DMS79 treated with DMSO at 0.1 percent for 48 hours (cell line): Measurements from ENCODE around the gene RASSF10.
"Not testable (repeated sequence)": the region's sequence is repeated elsewhere in the genome, so short reads cannot be mapped to it uniquely, and the experiment has no call there.

Experiments
- DNase-seq: peaks from one replicate; lab custom pipeline; 2025; lab: John Stamatoyannopoulos, UW

Gene RASSF10

DNA sequence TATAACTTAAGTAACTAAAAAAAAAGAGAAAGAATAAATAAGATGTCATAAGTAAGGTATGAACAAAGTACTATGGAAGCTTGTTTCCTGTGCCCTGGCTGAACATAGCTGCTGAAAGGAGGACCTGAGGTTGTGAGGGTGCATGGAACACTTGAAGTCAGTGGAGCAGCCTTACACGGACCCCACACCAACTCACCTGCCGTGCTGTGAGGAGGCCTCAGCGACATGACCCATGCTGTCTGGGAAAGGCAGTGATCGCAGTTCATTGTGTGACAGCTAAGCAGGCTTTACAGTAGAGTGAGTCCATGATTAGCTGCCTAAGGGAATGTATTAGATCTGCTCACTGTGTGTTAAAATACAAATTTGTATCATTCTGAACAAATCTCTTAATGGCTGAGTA, 17.6 kb downstream of the RASSF10 start:
- DNase-seq: no peak

DNA sequence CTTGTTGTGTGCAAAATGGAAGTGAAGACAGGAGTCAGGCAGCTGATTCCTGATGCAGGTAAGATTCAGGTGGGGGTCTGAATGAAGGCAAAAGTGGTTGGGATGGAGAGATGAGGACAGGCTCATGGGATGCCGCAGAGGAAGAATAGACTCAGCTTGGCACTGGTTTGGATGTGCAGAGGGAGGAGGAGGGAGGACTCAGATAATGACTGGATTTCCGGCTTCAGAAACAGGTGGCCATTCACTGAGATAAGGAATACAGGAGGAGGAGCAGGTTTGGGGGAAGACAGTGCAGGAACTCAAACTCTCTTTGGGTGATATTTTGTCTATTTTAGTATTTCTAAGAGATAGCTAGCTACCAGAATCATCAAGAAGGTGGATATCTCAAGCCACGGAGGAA, 19.2 kb downstream of the RASSF10 start:
- no peak for DNase-seq

DNA sequence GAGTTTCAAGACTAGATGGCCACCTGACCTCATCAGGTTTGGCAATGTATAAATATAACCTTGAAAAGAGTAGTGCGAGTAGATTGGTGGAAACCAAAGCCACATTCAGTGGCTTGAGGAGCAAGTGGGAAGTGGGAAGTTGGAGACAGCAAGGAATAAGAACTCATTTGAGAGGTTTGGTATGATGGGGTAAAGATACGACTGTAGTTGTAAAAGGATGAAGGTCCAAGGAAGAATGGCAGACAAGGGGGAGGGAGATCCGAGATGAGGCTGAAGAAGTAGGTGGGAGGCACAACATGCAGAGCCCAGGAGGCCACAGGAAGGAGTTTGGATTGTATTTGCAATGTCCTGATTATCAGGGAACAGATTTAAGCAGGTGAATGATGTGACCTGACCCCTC, 20.8 kb downstream of the RASSF10 start:
- DNase-seq: no peak

DNA sequence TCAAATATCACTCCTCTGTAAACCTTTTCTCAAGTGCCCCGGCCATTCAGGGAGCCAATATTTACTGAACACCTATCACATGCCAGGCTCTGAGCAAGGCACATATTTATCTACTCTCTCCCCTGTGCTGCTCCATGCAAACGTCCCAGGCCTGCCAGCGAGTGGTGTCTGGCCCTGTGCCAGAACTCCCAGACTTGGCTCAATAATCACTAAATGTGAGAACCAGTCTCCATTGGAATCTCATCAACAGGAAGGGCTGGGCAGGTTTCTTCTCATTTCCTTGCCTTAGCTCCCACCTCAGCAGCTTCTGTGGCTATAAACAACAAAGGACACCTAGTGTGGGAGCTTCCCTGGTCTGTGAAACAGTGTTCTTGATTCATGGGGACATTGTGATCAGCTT, 21.7 kb downstream of the RASSF10 start:
- DNase-seq: peak; percentile 52

DNA sequence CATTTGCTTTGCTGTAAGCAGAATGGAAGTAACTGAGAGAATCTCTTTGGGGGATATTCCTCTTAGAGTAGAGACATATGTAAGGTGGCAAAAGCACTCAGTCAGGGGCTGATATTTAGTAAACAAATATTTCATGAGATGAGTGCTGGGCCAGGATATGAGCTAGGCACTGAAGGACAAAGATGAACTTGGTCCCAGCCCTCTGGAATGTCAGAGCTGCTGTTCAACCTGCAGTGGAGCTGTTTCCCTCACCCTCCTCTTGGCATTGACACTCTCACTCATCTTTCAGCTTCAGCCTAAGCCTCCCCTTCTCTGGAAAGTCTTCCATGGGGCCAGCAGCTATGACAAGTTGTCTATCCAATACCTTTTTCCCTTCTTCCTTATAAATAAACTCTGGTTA, 22.2 kb downstream of the RASSF10 start:
- DNase-seq: no peak

DNA sequence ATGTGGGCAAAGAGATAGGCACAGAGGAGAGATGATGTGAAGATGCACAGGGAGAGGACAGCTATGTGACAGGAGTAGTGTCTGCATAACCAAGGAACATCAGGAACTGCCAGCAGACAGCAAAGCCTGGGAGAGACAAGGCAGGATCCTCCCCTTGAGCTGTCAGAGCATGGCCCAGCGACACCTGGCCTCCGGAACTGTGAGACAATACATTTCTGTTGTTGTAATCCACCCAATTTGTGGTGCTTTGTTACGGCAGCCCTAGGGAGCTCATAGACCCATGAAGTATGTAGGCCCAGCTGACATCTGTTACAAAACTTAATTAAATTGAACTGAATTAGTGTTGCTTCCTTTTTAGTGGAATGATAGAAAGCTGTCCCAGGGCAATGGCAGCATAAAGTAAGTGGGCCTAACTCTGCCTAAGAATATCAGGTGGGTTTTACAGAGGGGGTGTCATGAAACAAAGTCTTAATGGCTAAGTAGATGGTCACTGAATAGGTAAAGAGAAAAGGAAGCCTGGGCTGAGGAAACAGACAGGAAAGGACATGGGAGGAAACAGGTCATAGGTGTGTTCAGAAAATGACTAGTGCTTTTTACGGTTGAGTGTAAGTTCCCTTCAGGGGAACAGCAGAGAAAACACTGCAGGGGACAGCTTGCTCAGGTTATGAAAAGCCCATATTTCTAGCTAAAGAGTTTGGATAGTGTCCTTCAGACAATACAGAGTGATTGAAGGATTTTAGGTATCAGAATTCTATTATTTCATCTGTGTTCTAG, 24.8 kb downstream of the RASSF10 start:
- no peak for DNase-seq

DNA sequence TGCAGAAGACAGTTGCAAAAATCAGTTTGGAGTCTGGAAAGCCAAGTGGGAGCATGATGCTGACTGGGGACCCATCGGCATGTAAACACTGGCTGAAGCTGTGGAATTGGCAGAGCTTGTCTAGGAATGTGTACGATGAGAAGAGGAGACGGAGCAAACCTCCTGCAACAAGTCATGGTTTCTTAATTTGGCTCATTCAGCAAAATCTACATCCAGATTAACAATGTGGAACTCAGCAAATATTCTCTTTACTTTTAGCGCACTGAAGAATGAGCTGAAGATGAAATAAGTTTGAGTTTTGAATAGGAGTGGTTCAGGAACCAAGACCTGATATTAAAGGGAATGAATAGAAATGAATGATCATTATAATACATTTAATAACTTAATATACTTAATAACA, 26.6 kb downstream of the RASSF10 start:
- no peak for DNase-seq

DNA sequence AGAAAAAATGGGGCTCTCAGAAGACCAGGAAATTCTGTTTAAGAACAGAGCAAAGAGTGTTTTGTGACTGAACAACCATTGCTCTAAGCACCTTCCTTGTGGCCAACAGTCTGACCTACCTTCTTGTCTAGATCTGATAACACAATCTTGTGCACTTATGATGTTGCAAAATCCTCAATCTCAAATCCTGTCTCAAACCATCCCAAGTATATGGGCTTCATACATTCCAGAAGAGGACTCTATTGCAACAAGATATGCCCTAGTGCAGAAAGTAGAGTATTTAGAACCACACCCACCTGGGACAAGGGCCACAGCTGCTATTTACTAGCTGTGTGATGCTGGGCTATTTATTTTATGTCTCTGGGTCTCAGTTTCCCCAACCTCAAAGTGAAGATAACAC, 27.1 kb downstream of the RASSF10 start:
- no peak for DNase-seq

DNA sequence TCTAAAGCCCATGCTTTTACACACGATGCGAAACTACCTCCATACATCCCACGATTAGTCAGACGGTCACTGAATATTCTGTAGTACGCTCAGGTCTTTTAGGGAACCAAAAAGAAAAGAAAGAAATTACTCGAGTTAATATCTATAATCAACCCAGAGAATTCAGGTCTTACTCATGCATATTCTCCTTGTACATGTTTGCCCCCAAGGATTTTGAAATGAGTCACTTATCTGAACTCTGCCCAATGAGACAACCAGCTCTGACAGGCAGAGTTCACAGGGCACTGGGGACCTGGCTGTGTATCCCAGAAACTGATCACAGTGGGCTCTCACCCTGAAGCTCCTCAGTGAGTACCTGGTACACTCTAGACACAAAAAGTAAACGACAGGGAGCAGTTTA, 29.2 kb downstream of the RASSF10 start:
- DNase-seq: no peak

DNA sequence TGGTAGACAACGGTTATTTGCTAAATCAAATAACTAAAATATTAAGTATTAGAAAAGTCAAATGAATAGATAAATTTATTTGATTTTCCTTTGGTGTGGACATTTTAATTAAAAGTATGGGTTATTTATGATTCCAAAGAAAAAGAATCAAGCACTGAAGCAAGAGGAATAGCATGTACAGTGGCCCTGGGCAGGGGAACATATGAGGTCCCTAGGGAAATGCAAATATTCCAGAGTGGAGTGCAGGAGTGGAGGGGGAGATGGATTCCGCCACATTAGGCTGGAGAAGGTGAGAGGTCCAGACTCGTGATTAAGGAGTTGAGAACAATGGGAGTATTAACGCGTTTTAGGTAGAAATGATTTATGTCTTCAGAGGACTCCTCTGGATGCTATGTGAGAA, 30.0 kb downstream of the RASSF10 start:
- no peak for DNase-seq

DNA sequence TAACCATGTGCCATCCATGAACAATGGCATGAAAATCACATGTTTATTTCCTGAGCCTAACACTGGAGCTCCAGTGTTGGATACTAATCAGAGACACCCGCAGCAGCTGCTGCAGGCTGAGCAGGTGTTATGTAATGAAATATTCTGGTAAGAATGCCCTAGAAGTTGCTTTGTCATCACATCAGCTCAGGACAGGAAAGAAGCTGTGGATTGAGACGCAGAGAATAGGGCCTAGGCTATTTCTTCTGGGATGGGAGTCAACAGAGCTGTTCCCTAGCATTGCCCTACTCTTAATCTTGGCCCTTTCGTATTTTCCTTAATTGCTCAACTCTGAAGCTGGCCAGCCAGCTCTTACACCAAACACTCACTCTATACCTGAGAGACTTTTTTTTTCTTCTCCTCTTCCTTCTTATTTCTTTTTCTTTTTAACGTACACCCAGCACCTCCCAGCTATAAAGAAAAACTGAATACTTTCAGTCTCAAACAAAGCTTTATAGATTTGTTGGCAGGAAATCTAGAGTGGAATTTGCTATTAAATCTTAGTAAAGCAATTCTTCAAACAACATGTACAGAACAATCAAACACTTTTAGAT, 31.9 kb downstream of the RASSF10 start:
- no peak for DNase-seq

DNA sequence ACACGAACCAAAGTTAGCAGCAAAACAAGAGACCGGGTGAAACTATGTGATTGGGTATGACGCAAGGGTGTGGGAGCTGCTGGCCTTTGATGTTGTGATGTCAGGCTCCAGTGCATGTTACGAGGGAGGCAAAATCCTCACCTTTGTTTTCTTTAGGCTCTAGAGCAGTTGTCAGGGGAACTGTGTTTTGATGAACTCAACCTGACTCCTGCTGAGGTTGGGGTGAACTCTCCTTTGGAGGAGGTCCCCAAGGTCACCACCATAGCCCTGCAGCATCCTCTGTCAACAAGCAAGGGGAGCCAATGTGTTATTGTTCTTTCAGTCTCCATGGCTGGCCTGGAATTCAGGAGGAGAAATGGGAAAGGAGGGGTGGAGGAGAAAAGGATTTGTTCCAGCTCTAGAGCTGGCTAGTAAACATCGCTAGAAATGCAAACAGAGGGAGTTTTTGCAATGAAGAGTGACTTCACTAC, 33.8 kb downstream of the RASSF10 start:
- peak; percentile 50 for DNase-seq

DNA sequence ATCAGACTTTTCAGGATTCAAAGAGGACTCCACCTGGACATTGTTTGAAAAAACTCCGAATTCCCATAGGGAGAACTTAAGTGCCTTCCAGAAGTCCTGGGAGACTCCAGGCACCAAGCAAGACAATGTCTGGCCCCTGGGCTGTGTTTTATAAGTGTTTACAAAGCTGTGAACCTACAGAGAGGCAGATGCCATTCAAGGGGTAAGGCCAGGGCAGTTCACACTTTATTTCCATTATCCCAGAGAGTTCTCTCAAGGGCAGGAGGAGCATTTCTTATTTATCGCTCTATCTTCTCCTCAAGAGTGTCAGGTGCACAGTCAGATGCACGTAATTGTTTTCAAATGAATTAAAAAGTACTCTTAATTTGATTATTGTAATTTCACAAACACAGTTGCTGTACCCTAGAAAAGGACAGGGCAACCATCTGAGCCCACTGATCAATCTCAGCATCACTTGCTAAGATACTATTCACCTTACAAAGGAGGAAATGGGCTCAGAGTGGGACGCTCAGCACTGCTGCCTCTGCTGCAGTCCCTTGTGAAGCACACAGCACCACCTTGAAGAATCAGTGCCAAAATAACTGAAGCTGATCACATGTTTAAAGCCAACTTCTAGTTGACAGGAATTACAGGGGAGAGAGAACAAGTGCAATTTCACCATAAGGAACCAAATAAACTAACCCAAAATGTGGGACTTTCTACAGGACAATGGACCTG, 35.0 kb downstream of the RASSF10 start:
- DNase-seq: peak; percentile 25

DNA sequence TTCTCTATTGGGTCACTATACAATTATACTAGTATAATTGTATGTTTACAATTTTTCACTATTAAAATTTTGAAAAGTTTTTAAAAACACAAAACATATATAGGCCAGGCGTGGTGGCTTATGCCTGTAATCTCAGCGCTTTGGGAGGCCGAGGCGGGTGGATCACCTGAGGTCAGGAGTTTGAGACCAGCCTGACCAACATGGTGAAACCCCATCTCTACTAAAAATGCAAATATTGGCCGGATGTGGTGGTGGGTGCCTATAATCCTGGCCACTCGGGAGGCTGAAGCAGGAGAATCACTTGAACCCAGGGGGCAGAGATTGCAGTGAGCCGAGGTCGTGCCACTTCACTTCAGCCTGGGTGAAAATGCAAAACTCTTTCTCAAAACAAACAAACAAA, 36.0 kb downstream of the RASSF10 start:
- DNase-seq: not testable (repeated sequence)

DNA sequence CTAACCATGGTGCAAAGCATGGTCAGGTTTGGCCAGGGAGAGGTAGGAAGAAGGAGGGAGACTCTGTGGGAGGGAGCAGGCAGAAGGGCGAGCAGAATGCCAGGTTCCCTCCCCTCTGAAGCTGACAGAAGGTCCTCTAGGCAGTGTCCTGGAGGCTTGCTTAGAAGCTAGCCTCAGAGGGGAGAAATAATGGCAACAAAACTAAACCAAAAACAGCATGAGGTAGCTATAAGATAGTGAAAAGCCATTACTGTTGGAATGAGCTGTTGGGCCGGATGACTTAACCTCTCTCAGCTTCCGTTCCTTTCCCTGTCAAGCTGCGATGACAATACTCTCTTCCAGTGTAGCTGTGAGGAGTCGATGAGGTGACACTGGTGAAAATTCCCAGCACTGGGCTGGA, 36.6 kb downstream of the RASSF10 start:
- DNase-seq: no peak

DNA sequence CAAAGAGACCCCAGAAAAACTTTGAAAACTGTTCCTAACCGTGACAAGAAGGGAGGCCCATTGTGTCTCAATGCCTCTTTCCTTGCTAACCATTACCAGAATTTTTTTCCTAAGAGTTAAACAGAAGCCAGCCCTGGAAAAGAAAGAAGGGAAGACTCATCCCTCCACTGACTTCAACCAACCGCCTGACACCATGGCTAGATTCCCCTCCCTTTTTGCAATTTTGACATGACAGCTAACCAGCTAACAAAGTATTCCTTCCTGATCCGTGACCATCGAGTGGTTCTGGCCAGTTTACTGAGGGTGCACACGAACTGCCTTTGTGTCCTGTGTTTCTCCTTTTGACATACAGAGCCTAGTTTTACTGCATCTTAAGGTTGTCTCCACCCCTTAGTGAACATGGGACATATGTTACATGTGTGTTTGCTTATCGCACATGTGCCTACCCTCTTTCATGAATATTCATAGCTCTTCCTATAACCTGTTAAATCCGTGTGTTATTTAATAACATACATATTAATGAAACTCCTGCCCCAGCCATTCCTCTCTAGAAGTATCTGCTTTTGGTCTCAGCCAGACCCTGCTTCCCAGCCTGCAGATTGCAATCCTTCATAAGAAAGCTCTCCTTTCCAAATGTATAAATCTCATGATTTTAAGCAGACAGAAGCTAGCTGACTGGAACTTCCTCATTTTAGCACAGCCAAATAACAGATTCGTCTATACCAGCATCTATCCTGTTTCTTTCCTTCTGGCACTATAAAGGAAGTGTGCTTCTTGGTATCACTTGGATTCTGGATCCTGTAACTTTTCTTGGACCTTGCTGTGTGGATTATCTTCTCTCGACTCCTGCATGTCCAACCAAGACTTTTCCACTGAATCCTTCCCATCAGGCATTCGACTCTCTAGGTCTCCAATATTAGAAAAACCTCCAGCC, 37.8 kb downstream of the RASSF10 start:
- no peak for DNase-seq

DNA sequence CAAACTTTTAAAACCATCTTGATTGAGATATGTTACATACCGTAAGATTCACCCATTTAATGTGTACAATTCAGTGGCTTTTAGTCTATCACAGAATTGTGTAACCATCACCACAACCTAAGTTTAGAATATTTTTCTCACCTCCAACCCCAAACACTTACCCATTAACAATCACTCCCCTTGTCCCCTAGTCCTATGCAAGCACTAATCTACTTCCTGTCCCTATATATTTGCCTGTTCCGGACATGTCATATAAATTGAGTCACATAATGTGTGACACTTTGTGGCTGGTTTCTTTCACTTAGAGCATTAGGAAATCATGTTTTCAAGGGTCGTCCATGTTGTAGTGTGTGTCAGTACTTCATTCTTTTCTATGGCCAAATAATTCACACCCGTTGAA, 38.8 kb downstream of the RASSF10 start:
- no peak for DNase-seq

DNA sequence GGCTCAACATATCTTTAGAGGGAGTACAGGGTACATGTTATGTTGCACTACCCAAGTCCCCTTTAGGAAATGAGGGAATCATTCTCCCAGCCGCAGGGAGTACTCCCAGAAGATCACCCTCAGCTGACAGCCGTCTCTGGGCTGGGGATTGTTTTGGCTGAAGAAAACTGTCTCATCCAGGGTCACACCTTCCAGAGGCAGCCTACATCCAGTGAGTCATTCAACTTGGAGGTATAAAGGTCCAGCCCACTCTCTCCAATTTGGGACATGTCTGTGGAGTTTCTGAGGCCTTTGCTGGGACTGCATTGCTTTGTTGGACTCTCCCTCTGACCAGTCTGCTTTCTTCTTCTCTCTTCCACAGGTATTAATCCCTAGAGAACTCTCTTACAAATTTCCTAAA, 42.1 kb downstream of the RASSF10 start:
- no peak for DNase-seq

DNA sequence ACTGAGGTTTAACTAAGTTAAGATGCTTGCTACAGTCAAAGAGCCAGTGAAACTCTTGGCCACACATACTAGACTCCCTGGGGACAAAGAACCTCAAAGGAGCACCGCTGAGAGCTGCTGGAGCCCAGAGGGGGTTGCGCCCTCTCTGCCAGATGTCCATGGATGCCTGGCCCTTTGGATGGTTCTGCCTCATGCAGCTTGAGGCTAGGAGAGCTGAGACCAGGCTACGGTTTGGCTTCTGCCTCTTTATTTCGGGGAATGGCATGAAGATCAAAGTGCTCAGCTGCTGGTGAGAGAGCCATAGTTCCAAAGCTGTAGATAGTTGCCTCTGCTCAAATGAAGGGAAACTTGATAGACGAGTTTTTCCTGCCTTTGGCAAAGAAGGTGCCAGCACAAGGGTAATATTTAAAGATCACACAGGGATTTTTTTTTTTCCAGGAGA, 43.0 kb downstream of the RASSF10 start:
- DNase-seq: peak; percentile 57

DNA sequence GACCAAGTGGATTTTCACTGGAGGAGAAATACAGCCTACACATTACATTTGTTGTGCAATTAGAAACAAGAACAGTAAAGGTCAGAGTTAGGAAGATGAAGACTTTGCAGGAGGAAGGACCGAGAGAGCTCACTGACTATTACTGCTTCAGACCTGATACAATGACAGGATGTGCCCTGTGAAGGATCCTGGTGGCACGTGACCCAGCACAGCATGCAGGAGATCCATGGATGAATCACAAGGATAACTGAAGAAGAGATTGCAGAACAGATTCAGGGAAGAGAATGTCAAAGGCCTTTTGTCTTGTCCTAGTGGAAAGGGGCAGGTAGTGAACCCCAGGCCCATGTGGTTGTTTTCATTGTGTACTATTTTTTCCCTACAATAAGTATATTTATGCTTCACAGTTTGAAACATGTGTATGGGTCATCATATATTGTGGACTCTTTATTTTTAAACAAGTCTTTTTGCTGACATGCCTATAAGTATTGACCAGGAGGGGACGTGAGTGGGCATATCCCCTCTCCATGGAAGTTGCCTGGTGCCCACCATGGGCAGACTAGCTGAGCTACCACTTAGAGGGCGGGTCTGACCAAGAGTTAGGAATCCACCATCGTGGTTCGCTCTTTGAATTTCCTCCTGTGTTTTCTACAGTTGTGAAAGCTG, 44.3 kb downstream of the RASSF10 start:
- no peak for DNase-seq

DNA sequence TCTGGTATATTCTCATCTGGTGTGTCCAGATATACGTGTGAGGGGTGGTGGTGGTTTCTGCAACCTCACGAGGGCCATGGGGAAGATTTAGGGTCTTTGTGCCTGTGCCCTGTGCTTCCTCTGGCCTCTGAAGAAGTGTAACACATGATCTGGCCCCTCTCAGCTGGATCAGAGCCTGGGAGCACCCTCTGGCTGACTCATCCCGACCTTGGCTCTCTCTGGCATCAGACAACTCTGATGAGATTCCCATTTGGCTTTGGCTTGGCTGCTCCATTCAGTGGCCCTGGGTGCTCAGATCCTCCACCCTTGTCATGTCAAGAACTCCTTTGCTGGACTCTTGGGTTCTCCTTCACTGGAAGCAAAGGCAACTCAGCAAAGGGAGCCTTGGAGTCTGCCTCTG, 45.2 kb downstream of the RASSF10 start:
- no peak for DNase-seq

DNA sequence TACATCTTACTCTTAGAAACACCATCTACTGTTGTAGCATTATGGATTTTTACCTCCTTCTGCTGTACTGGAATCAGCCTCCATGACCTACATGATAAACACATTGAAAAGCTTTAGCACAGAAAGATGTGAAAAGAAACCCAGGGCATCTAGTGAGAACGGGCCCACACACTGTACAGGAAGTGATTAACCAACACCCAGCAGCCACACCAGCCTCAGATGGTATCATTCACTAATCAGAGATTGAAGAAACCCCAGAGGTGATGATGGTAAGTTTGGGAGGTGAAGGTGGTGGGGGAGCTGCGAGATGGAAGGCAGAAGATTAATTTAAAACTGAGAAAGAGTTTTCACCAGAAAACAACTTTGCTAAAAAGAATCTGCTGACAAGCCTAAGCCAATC, 46.1 kb downstream of the RASSF10 start:
- DNase-seq: no peak
